22Rv1 (cell line): Measurements from ENCODE around the gene MORN5.

Source experiments
- H3K27ac ChIP-seq: fragments of 450-650 bp; 2 replicates; pipeline ENCODE4 v1.5.1; 2017
- CTCF ChIP-seq: fragments of 450-650 bp; IDR thresholded peaks from 2 replicates; pipeline ENCODE4 v1.5.1; 2017; ENCODE audit warnings: mild to moderate bottlenecking
- ZFX ChIP-seq: fragments of 450-650 bp; IDR thresholded peaks from 2 replicates; pipeline ENCODE4 v1.6.1; 2017; ENCODE audit warnings: antibody characterized with exemption, borderline replicate concordance

The MORN5 gene

GRCh38 chr9:122201641-122202040 is 41.9 kb downstream of the MORN5 start:
- H3K27ac ChIP-seq = no peak overlapping the region

GRCh38 chr9:122202111-122202510 is 42.4 kb downstream of the MORN5 start:
- no peak overlapping the region for H3K27ac ChIP-seq
- no peak for TF ChIP-seq CTCF
- TF ChIP-seq ZFX = no peak

More at GRCh38 chr9:122201641-122202040, 41.9 kb downstream of the MORN5 start:
- TF ChIP-seq ZFX (no peak), CTCF (no peak)

- no peak for TF ChIP-seq CTCF
- TF ChIP-seq ZFX = no peak
These were observed 44.3 kb downstream of the MORN5 start for GRCh38 chr9:122204055-122204454.

GRCh38 chr9:122204491-122204890 is 44.8 kb downstream of the MORN5 start:
- no peak for TF ChIP-seq ZFX
- no peak for TF ChIP-seq CTCF
- H3K27ac ChIP-seq = no peak overlapping the region

More at GRCh38 chr9:122204055-122204454, 44.3 kb downstream of the MORN5 start:
- no peak overlapping the region for H3K27ac ChIP-seq

GRCh38 chr9:122205176-122205575 is 45.5 kb downstream of the MORN5 start:
- no peak for TF ChIP-seq CTCF
- H3K27ac ChIP-seq = no peak overlapping the region

- TF ChIP-seq CTCF = no peak
- no peak overlapping the region for H3K27ac ChIP-seq
These were observed 46.7 kb downstream of the MORN5 start for GRCh38 chr9:122206118-122207046.

GRCh38 chr9:122207096-122207495 is 47.4 kb downstream of the MORN5 start:
- H3K27ac ChIP-seq = no peak overlapping the region
- TF ChIP-seq CTCF (no peak), ZFX (no peak)
